Measurements from ENCODE around the gene LBP. TPM values are rescaled to one million over a fixed set of nuclear protein-coding genes. Genes with fewer than 3 reads are reported as not detected.

Gene LBP
- total and polyA plus RNA-seq, 10 of the 15 experiments (the other 5 are each of a cell fraction or from before 2014, with no cell fraction given), result 0.04 to 0.10 TPM; not detected in 8

DNA sequence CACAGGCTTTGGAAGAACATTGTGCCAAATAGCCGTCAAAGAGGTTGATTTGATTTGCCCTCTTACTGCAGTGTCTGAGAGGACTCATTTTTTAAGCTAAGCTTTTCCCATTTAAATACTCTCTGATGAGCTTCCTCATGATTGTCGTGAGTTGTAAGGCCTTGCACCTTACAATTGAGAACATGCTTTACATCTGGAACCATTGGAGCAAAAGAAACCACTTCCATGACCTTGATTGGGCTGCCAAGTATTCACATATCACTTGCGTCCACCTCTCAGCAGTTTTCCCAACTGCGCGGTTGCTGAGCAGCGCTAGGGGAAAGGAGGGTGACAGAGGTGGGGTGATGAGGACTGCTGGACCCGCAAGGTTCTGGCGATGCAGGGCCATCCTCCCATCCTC, 12.3 kb upstream of the LBP start (continued):
- TF ChIP-seq SREBF1 (IDR thresholded peaks at IDR 0.05; ENCODE audit: low read length) (no peak), NFYA (IDR thresholded peaks at IDR 0.05; ENCODE audit: borderline replicate concordance, low read depth, low read length) (no peak), BCL11A (IDR thresholded peaks at IDR 0.05; ENCODE audit: low read depth, low read length) (no peak), SPI1 (IDR thresholded peaks at IDR 0.05; ENCODE audit: borderline replicate concordance, insufficient read depth, low read depth, low read length) (no peak), GATAD2B (conservative IDR thresholded peaks at IDR 0.05; ENCODE audit: low read depth) (no peak), POLR2A (IDR thresholded peaks at IDR 0.05; ENCODE audit: low read depth, low read length) (no peak), ZSCAN29 (IDR thresholded peaks at IDR 0.05) (no peak)
- TF ChIP-seq, protein P1, sequence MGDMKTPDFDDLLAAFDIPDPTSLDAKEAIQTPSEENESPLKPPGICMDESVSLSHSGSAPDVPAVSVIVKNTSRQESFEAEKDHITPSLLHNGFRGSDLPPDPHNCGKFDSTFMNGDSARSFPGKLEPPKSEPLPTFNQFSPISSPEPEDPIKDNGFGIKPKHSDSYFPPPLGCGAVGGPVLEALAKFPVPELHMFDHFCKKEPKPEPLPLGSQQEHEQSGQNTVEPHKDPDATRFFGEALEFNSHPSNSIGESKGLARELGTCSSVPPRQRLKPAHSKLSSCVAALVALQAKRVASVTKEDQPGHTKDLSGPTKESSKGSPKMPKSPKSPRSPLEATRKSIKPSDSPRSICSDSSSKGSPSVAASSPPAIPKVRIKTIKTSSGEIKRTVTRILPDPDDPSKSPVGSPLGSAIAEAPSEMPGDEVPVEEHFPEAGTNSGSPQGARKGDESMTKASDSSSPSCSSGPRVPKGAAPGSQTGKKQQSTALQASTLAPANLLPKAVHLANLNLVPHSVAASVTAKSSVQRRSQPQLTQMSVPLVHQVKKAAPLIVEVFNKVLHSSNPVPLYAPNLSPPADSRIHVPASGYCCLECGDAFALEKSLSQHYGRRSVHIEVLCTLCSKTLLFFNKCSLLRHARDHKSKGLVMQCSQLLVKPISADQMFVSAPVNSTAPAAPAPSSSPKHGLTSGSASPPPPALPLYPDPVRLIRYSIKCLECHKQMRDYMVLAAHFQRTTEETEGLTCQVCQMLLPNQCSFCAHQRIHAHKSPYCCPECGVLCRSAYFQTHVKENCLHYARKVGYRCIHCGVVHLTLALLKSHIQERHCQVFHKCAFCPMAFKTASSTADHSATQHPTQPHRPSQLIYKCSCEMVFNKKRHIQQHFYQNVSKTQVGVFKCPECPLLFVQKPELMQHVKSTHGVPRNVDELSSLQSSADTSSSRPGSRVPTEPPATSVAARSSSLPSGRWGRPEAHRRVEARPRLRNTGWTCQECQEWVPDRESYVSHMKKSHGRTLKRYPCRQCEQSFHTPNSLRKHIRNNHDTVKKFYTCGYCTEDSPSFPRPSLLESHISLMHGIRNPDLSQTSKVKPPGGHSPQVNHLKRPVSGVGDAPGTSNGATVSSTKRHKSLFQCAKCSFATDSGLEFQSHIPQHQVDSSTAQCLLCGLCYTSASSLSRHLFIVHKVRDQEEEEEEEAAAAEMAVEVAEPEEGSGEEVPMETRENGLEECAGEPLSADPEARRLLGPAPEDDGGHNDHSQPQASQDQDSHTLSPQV (IDR thresholded peaks at IDR 0.05), result no peak

- Histone ChIP-seq H3K36me3 (ENCODE audit: control insufficient read depth in 2 of 2, insufficient read depth in 2 of 2, low read length in 1 of 2) (no peaks in the 10 kb centered on the region), H4K20me1 (ENCODE audit: control insufficient read depth, insufficient read depth) (no peaks in the 10 kb centered on the region), H3K27ac (ENCODE audit: control insufficient read depth, insufficient read depth) (no peak overlapping the region), H3K9me3 (replicated peaks; ENCODE audit: control insufficient read depth, insufficient read depth, low read length) (no peaks in the 10 kb centered on the region; the same call in 1 of the 3 replicates), H3K79me2 (ENCODE audit: control insufficient read depth, insufficient read depth, low read length) (no peaks in the 10 kb centered on the region), H3K9ac (ENCODE audit: control insufficient read depth, insufficient read depth, low read length) (no peak overlapping the region), H2AFZ (ENCODE audit: control insufficient read depth, low read depth, low read length) (no peak overlapping the region), H3K4me1 (ENCODE audit: control insufficient read depth, insufficient read depth, low read length) (no peaks in the 10 kb centered on the region), H3K4me2 (ENCODE audit: control insufficient read depth, insufficient read depth) (no peak overlapping the region), H3K4me3 (no peak overlapping the region), H3K27me3 (replicated peaks in 1 of 2; ENCODE audit: control insufficient read depth in 2 of 2, insufficient read depth in 2 of 2, low read length in 1 of 2) (peaks cover 0 to 2% of the 10 kb centered on the region in 2 experiments; a peak in 1 of 4 replicates)
- in situ Hi-C loops (cut with MboI), result no loop called here
- ChIA-PET CTCF (interaction anchor here (0.7 kb wide), 1 partner anchor 20 kb away, joined by 4 read pairs; no protein-coding TSS in a partner anchor), POLR2A (no interaction called here), SMC1A (ENCODE audit: uncharacterized antibody, unreplicated experiment) (no interaction called here), RAD21 (ENCODE audit: unreplicated experiment) (no interaction called here)
- ATAC-seq (no peak), DNase-seq (ENCODE audit: low read depth, low spot score) (no peak), FAIRE-seq (no peak)
- no TSS peak for BruUV-seq (replicated peaks)
- no peak for TF ChIP-seq YBX1 (IDR thresholded peaks at IDR 0.05)
- no peak for TF ChIP-seq MYC (IDR thresholded peaks at IDR 0.05; ENCODE audit: insufficient read depth, insufficient read length, insufficient replicate concordance, low read length, severe bottlenecking)
- no peak for TF ChIP-seq CREM (IDR thresholded peaks at IDR 0.05; ENCODE audit: low read depth)
- TF ChIP-seq CHD1 (IDR thresholded peaks at IDR 0.05; ENCODE audit: low read depth, low read length), result no peak
- no peak for TF ChIP-seq ASH2L (IDR thresholded peaks at IDR 0.05; ENCODE audit: borderline replicate concordance, low read depth)
- TF ChIP-seq, protein P2, sequence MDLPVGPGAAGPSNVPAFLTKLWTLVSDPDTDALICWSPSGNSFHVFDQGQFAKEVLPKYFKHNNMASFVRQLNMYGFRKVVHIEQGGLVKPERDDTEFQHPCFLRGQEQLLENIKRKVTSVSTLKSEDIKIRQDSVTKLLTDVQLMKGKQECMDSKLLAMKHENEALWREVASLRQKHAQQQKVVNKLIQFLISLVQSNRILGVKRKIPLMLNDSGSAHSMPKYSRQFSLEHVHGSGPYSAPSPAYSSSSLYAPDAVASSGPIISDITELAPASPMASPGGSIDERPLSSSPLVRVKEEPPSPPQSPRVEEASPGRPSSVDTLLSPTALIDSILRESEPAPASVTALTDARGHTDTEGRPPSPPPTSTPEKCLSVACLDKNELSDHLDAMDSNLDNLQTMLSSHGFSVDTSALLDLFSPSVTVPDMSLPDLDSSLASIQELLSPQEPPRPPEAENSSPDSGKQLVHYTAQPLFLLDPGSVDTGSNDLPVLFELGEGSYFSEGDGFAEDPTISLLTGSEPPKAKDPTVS (IDR thresholded peaks at IDR 0.05; ENCODE audit: low read depth, low read length), result no peak
- TF ChIP-seq NFYA (IDR thresholded peaks at IDR 0.05; ENCODE audit: borderline replicate concordance, low read depth, low read length), result no peak
- no peak for TF ChIP-seq HDGF (IDR thresholded peaks at IDR 0.05)
- no peak for TF ChIP-seq ZNF384 (IDR thresholded peaks at IDR 0.05; ENCODE audit: borderline replicate concordance, low read depth, low read length)
- TF ChIP-seq EGR1 (IDR thresholded peaks at IDR 0.05; ENCODE audit: borderline replicate concordance in 1 of 2, low read depth in 2 of 2, low read length in 2 of 2), result no peak
- no peak for TF ChIP-seq RAD51 (IDR thresholded peaks at IDR 0.05)
- no peak for TF ChIP-seq YY1 (IDR thresholded peaks at IDR 0.05; ENCODE audit: low read depth, low read length)
- intact Hi-C loops (cut with micrococcal nuclease; ENCODE audit: unreplicated experiment), result no loop called here
- WGBS (ENCODE audit: insufficient coverage, insufficient replicate concordance, low lambda C conversion rate, missing lambda C conversion rate), result 47% methylated on average over 7 of the region's 7 CpGs
Measured at GRCh38 chr20:38336726-38337125, 9.6 kb upstream of the LBP start.

All from GM12878 (cell line).